Esophagus muscularis mucosa (tissue), 4 donors: Measurements from ENCODE around the gene INO80E.

Experiments
- CTCF ChIP-seq, 3 experiments: fragments of 200-600 bp in 2 of 3; fragments of 450-650 bp in 1 of 3; sonication (generic) in 2 of 3; IDR thresholded peaks; one replicate each; pipeline ENCODE4 v1.5.1; 2017 to 2019; ENCODE audit warnings: antibody characterized with exemption in 3 of 3, mild to moderate bottlenecking in 2 of 3, moderate library complexity in 1 of 3
- EP300 ChIP-seq: sonication (generic); formaldehyde crosslinking; IDR thresholded peaks from one replicate; pipeline ENCODE4 v1.6.1; 2017; ENCODE audit warnings: antibody characterized with exemption
- POLR2AphosphoS5 ChIP-seq, 2 donors: sonication (generic); formaldehyde crosslinking; IDR thresholded peaks; one replicate each; pipeline ENCODE4 v1.6.1; 2017; ENCODE audit warnings: antibody characterized with exemption in 2 of 2

- TF ChIP-seq CTCF (IDR thresholded peaks at IDR 0.05), result peak; percentile 33 to 59 (median 59)
- no peak for TF ChIP-seq EP300
- peak; percentile 78 to 90 for TF ChIP-seq POLR2AphosphoS5 (IDR thresholded peaks at IDR 0.05)
Observed at GRCh38 chr16:29961479-29962343, 34.3 kb upstream of the INO80E start, which contains the start of gene TMEM219.
